Measurements from ENCODE around the gene SKIDA1.

Gene SKIDA1

DNA sequence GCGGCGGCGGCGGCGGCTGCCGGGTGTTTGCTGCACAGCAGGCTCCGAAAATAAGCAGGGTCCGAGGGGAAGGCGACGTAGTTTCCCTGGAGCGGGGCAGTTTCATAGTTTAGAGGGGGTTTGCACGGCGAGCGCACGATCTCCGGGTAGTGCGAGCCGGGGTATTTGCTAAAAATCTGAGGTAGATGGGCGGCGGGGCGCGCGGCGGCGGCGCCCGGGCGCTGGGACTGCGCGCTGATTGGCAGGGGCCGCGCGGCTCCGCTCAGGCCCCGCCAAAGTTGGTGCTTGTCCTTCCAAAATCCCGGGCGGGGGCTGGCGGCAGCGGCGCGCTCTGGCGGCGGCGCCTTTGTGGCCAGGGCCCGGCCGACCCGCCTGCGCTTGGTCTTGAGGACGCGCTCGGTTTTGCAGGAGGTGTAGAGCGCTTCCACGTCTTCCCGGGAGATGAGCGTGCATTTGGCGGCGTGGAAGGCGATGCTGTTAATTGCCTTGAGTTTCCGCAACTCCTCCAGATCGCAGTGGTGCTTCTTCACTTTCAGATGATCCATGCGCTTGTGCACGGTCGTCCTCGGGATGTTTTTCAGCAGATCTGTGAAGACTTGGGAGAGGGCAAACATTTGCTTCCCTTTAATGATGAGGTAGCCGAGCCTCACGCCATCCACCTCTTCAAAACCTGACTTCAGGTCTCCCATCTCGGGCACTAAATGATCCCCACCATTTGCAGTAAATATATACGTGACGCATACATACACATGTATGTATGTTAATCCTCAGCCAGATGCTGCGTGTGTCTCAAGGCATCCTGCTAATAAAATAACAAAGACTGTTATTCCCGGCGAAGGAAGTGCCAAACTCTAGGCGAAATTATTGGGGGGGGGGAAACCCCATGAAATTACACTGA is 8.1 kb downstream of the SKIDA1 start:
- peak overlapping the region; percentile 75 for H3K9ac ChIP-seq (ENCODE audit: low read depth, low read length, poor library complexity, severe bottlenecking)
- H3K27me3 ChIP-seq (ENCODE audit: insufficient read depth, low read length, poor library complexity, severe bottlenecking), result no peaks in the 10 kb centered on the region
- H4K20me1 ChIP-seq (ENCODE audit: insufficient read depth, low read length, poor library complexity, severe bottlenecking), result peaks cover 4% of the 10 kb centered on the region
- no peaks in the 10 kb centered on the region for H3K36me3 ChIP-seq (ENCODE audit: insufficient read depth, low read length)
- H3F3A ChIP-seq (ENCODE audit: low read depth), result 0 out of 2 replicates have a peak, but pooled peaks cover 4% of the 10 kb centered on the region
- H3K4me3 ChIP-seq (ENCODE audit: low read length, poor library complexity, severe bottlenecking), result peak overlapping the region; percentile 83
- no peaks in the 10 kb centered on the region for H3K9me3 ChIP-seq (ENCODE audit: insufficient read depth, low read depth, low read length)
- no peaks in the 10 kb centered on the region for H3K9me2 ChIP-seq (replicated peaks; ENCODE audit: low read depth, low read length)
- peaks cover 16% of the 10 kb centered on the region for H3K4me1 ChIP-seq (ENCODE audit: insufficient read depth, low read length, poor library complexity, severe bottlenecking)
- H3K79me2 ChIP-seq (ENCODE audit: insufficient read depth, low read length), result peaks cover 33% of the 10 kb centered on the region; the same call in 1 of the 2 replicates
- H3K4me2 ChIP-seq (ENCODE audit: low read depth, low read length, poor library complexity, severe bottlenecking), result peak overlapping the region; percentile 89
- no peak for TF ChIP-seq EZH2phosphoT487 (IDR thresholded peaks at IDR 0.05; ENCODE audit: borderline replicate concordance)
- TF ChIP-seq, protein P1, sequence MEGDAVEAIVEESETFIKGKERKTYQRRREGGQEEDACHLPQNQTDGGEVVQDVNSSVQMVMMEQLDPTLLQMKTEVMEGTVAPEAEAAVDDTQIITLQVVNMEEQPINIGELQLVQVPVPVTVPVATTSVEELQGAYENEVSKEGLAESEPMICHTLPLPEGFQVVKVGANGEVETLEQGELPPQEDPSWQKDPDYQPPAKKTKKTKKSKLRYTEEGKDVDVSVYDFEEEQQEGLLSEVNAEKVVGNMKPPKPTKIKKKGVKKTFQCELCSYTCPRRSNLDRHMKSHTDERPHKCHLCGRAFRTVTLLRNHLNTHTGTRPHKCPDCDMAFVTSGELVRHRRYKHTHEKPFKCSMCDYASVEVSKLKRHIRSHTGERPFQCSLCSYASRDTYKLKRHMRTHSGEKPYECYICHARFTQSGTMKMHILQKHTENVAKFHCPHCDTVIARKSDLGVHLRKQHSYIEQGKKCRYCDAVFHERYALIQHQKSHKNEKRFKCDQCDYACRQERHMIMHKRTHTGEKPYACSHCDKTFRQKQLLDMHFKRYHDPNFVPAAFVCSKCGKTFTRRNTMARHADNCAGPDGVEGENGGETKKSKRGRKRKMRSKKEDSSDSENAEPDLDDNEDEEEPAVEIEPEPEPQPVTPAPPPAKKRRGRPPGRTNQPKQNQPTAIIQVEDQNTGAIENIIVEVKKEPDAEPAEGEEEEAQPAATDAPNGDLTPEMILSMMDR (conservative IDR thresholded peaks at IDR 0.05; ENCODE audit: low read length), result no peak
- H2AFZ ChIP-seq (ENCODE audit: low read length), result peak overlapping the region; percentile 71

DNA sequence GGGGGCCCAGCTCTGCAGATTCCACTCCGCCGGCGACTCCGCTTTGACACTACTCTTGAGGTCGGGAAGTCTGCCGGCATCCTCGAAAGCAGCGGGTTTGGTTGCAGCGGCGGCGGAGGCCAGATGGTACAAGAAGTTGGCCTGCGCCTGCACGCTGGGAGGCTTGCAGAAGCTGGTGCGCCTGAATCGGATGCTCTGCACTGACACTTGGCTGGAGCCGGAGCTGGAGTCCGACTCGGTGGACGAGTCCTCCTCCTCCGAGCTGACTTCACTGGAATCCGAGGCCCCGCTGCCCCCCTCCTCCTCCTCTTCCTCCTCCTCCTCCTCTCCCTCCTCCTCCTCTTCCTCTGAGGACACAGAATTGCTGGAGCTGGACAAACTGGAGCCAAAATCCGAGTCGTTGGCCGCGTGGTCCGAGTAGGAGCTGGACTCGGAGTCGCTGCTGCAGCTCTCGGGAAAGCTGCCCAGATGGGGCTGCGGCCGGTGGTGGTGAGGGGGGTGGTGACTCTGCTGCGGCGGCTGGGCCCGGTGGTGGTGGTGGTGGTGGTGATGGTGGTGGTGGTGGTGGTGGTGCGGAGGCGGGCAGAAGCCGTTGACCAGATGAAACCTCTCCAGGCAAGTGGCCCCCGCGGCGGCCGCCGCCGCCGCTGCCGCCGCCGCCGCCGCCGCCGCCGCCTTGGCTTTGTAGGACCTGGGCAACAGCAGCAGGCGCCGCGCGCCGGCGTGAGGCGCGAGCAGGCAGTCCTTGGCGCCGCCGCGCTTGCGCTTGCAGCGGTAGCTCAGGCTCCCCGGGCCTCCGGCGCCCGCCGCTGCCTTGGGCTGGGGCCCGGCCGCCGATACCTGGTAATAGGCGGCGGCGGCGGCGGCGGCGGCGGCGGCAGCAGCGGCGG is 9.0 kb downstream of the SKIDA1 start:
- Histone ChIP-seq H3F3A (ENCODE audit: low read depth) (0 out of 2 replicates have a peak, but pooled peaks cover 3% of the 10 kb centered on the region), H3K4me2 (ENCODE audit: low read depth, low read length, poor library complexity, severe bottlenecking) (peak overlapping the region; percentile 67), H2AFZ (ENCODE audit: low read length) (peak overlapping the region; percentile 25; the same call in 1 of the 2 replicates), H3K36me3 (ENCODE audit: insufficient read depth, low read length) (no peaks in the 10 kb centered on the region), H4K20me1 (ENCODE audit: insufficient read depth, low read length, poor library complexity, severe bottlenecking) (peaks cover 4% of the 10 kb centered on the region), H3K9ac (ENCODE audit: low read depth, low read length, poor library complexity, severe bottlenecking) (peak overlapping the region; percentile 65), H3K9me2 (replicated peaks; ENCODE audit: low read depth, low read length) (no peaks in the 10 kb centered on the region), H3K9me3 (ENCODE audit: insufficient read depth, low read depth, low read length) (no peaks in the 10 kb centered on the region), H3K79me2 (ENCODE audit: insufficient read depth, low read length) (peaks cover 33% of the 10 kb centered on the region; the same call in 1 of the 2 replicates), H3K27me3 (ENCODE audit: insufficient read depth, low read length, poor library complexity, severe bottlenecking) (no peaks in the 10 kb centered on the region), H3K4me3 (ENCODE audit: low read length, poor library complexity, severe bottlenecking) (peak overlapping the region; percentile 83), H3K4me1 (ENCODE audit: insufficient read depth, low read length, poor library complexity, severe bottlenecking) (peaks cover 16% of the 10 kb centered on the region)
- no peak for TF ChIP-seq EZH2phosphoT487 (IDR thresholded peaks at IDR 0.05; ENCODE audit: borderline replicate concordance)
- TF ChIP-seq, protein P1 (conservative IDR thresholded peaks at IDR 0.05; ENCODE audit: low read length), result no peak

DNA sequence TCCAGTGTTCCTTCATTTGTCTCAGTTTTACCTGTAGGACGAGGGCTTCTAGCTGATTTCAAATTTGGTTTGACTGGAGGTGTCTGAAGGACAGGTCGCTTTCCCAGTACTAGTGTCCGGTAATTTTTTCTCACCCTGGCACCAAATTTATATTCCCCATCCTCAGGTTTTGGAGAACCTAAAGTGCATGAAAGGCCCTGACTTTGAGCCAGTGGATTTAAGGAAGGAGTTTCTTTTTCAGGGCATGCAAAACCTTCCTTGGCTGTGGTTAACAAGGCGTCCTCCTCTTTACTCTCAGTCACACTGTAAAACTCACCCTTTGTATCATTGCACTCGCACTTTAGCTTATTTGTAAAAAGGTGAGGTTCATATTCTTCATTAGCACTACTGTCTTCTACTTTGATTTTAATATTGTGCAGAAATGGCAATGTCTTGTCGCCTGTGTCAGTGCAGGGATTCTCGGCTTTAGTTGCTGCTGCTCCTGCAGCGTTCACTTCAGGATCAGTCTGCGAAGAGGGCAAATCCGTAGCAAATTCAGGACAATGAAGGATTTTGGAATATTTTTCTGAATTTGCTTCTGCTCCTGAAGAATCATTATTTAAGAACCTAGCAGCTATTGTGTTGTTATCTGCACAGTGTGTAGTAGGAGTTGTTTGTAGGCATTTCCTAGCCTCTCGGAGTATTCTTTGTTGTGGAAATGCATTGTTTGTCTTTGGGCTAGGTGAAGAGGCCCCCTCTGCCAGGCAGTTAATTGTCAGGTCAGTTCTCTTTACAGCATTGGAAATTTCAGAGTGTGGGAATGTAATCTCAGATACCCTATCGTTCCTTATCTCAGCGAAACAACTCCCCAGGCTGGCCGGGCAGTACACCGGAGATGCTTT is 9.9 kb downstream of the SKIDA1 start:
- Histone ChIP-seq H3K27me3 (ENCODE audit: insufficient read depth, low read length, poor library complexity, severe bottlenecking) (no peaks in the 10 kb centered on the region), H3K4me2 (ENCODE audit: low read depth, low read length, poor library complexity, severe bottlenecking) (peak overlapping the region; percentile 67), H3K4me1 (ENCODE audit: insufficient read depth, low read length, poor library complexity, severe bottlenecking) (peaks cover 16% of the 10 kb centered on the region), H3K4me3 (ENCODE audit: low read length, poor library complexity, severe bottlenecking) (peak overlapping the region; percentile 74), H2AFZ (ENCODE audit: low read length) (no peak overlapping the region), H3F3A (ENCODE audit: low read depth) (no peaks in the 10 kb centered on the region), H4K20me1 (ENCODE audit: insufficient read depth, low read length, poor library complexity, severe bottlenecking) (peaks cover 4% of the 10 kb centered on the region), H3K36me3 (ENCODE audit: insufficient read depth, low read length) (no peaks in the 10 kb centered on the region), H3K79me2 (ENCODE audit: insufficient read depth, low read length) (peaks cover 33% of the 10 kb centered on the region; the same call in 1 of the 2 replicates), H3K9me2 (replicated peaks; ENCODE audit: low read depth, low read length) (no peaks in the 10 kb centered on the region), H3K9me3 (ENCODE audit: insufficient read depth, low read depth, low read length) (no peaks in the 10 kb centered on the region), H3K9ac (ENCODE audit: low read depth, low read length, poor library complexity, severe bottlenecking) (peak overlapping the region; percentile 65)
- TF ChIP-seq, protein P1 (conservative IDR thresholded peaks at IDR 0.05; ENCODE audit: low read length), result no peak
- TF ChIP-seq EZH2phosphoT487 (IDR thresholded peaks at IDR 0.05; ENCODE audit: borderline replicate concordance), result no peak
